SK-N-SH treated with all-trans-retinoic acid at 6 μM for 48 hours (cell line): ENCODE measurements around the gene EN2.

Experiments used
- ESRRG ChIP-seq: fragments of 250-450 bp; sonication (Bioruptor Pico); IDR thresholded peaks from 2 replicates; pipeline ENCODE4 v1.6.1; 2021; ENCODE audit warnings: mild to moderate bottlenecking
- ISL1 ChIP-seq: fragments of 250-450 bp; sonication (Bioruptor Pico); IDR thresholded peaks from 2 replicates; pipeline ENCODE4 v2.1.2; 2022; ENCODE audit warnings: mild to moderate bottlenecking, moderate library complexity
- PATZ1 ChIP-seq: fragments of 250-450 bp; sonication (Bioruptor Pico); IDR thresholded peaks from 2 replicates; pipeline ENCODE4 v1.8.0; 2020; ENCODE audit warnings: mild to moderate bottlenecking, moderate library complexity, borderline replicate concordance
- PPARA ChIP-seq: fragments of 250-450 bp; sonication (Bioruptor Pico); IDR thresholded peaks from 2 replicates; pipeline ENCODE4 v1.5.0; 2020; ENCODE audit warnings: mild to moderate bottlenecking, borderline replicate concordance
- SNAI2 ChIP-seq: fragments of 250-450 bp; sonication (Bioruptor Pico); IDR thresholded peaks from 2 replicates; pipeline ENCODE4 v1.5.0; 2020; ENCODE audit warnings: mild to moderate bottlenecking, moderate library complexity
- TCF4 ChIP-seq: fragments of 250-450 bp; sonication (Bioruptor Pico); IDR thresholded peaks from 2 replicates; pipeline ENCODE4 v1.8.0; 2021; ENCODE audit warnings: mild to moderate bottlenecking, moderate library complexity, borderline replicate concordance
- ZFP3 ChIP-seq: fragments of 250-450 bp; sonication (Bioruptor Pico); IDR thresholded peaks from 2 replicates; pipeline ENCODE4 v1.5.0; 2020; ENCODE audit warnings: mild to moderate bottlenecking, moderate library complexity
- ZFP30 ChIP-seq: fragments of 450-650 bp; formaldehyde crosslinking; IDR thresholded peaks from 2 replicates; pipeline ENCODE4 v1.5.0; 2022; ENCODE audit warnings: mild to moderate bottlenecking, moderate library complexity
- ZNF8 ChIP-seq: fragments of 450-650 bp; formaldehyde crosslinking; IDR thresholded peaks from 2 replicates; pipeline ENCODE4 v1.5.0; 2020; ENCODE audit warnings: mild to moderate bottlenecking, moderate library complexity
- TF ChIP-seq, protein P1 (sequence below): fragments of 250-450 bp; sonication (Bioruptor Pico); IDR thresholded peaks from 2 replicates; pipeline ENCODE4 v1.5.1; 2020; ENCODE audit warnings: low read depth, mild to moderate bottlenecking, moderate library complexity
- TF ChIP-seq, protein P2 (sequence below): fragments of 250-450 bp; sonication (Bioruptor Pico); IDR thresholded peaks from 2 replicates; pipeline ENCODE4 v1.5.1; 2021; ENCODE audit warnings: mild to moderate bottlenecking, moderate library complexity

DNA sequence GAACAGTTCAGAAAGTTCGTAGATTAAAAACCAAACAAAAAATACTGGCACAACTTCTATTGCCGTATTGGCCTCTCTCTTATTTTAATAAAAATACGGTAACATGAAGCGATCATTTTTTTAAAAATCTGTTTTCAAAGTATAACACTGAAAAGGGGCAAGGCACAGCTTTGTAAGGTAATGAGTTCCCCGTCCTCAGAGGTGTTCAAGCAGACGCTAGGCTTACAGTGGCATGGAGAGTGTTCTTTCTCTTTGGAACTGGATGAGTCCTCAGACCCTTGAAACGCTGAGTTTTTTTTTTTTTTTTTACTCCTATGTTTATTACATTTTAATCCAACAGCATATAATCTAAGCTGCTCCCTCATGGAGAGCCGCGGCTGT is 7.8 kb downstream of the EN2 start:
- no peak for TF ChIP-seq SNAI2 (CRISPR knock-in tag)
- no peak for TF ChIP-seq ESRRG (CRISPR knock-in tag)
- TF ChIP-seq, protein P1, sequence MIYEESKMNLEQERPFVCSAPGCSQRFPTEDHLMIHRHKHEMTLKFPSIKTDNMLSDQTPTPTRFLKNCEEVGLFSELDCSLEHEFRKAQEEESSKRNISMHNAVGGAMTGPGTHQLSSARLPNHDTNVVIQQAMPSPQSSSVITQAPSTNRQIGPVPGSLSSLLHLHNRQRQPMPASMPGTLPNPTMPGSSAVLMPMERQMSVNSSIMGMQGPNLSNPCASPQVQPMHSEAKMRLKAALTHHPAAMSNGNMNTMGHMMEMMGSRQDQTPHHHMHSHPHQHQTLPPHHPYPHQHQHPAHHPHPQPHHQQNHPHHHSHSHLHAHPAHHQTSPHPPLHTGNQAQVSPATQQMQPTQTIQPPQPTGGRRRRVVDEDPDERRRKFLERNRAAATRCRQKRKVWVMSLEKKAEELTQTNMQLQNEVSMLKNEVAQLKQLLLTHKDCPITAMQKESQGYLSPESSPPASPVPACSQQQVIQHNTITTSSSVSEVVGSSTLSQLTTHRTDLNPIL (CRISPR knock-in tag), result no peak
- TF ChIP-seq ZFP3, result no peak
- no peak for TF ChIP-seq PATZ1 (CRISPR knock-in tag)
- no peak for TF ChIP-seq ZNF8 (CRISPR knock-in tag)
- TF ChIP-seq ZFP30 (CRISPR knock-in tag), result no peak
- no peak for TF ChIP-seq ISL1 (CRISPR knock-in tag)
- TF ChIP-seq TCF4 (CRISPR knock-in tag), result no peak
- TF ChIP-seq, protein P2, sequence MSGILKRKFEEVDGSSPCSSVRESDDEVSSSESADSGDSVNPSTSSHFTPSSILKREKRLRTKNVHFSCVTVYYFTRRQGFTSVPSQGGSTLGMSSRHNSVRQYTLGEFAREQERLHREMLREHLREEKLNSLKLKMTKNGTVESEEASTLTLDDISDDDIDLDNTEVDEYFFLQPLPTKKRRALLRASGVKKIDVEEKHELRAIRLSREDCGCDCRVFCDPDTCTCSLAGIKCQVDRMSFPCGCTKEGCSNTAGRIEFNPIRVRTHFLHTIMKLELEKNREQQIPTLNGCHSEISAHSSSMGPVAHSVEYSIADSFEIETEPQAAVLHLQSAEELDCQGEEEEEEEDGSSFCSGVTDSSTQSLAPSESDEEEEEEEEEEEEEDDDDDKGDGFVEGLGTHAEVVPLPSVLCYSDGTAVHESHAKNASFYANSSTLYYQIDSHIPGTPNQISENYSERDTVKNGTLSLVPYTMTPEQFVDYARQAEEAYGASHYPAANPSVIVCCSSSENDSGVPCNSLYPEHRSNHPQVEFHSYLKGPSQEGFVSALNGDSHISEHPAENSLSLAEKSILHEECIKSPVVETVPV (CRISPR knock-in tag), result no peak
- TF ChIP-seq PPARA (CRISPR knock-in tag), result no peak
